Renal pelvis (tissue), 12 donors: ENCODE data around the gene SRP68. TPM values are rescaled to one million over a fixed set of nuclear protein-coding genes. Genes with fewer than 3 reads are reported as not detected.
A peak's percentile ranks its signal among the peaks of the same experiment; 100 is the strongest.

Source experiments
- DNase-seq: peaks from one replicate; pipeline ENCODE4 v3.0.0-alpha.2; 2013
- long read RNA-seq, 16 experiments: transcript quantifications; one replicate each; lab custom pipeline, GENCODE V29; 2026
- polyA plus RNA-seq, 3 donors: library from polyadenylated mRNA; unstranded; fragments of 120-200 nt; gene quantifications; one replicate each; pipeline ENCODE4 v1.2.1, GENCODE V29; 2013; ENCODE audit not compliant: insufficient read length in 3 of 3

The SRP68 gene
- polyA plus RNA-seq: 100 to 1,000 TPM in 2 of 3 donors, 10 to 100 TPM in 1; 97.6 to 109 (median 106) TPM
- long read RNA-seq, donor 1, transcript SRP68-201 (16 exons, 2,649 nt): major isoform, 18 of 20 reads
- long read RNA-seq, donor 1, partial matches to known transcripts: 0 of 20 reads
- long read RNA-seq, donor 1, other reads (novel, unspliced or antisense): 0 of 20 reads
- long read RNA-seq, donor 2, transcript SRP68-201 (16 exons, 2,649 nt): major isoform, 21 of 23 reads
- long read RNA-seq, donor 2, partial matches to known transcripts: 0 of 23 reads
- long read RNA-seq, donor 2, other reads (novel, unspliced or antisense): 0 of 23 reads
- long read RNA-seq, donor 3, transcript SRP68-201 (16 exons, 2,649 nt): major isoform, 17 of 36 reads
- long read RNA-seq, donor 3, partial matches to known transcripts: 19 of 36 reads
- long read RNA-seq, donor 3, other reads (novel, unspliced or antisense): 0 of 36 reads
- long read RNA-seq, donor 4, transcript SRP68-201 (16 exons, 2,649 nt): major isoform, 13 of 20 reads
- long read RNA-seq, donor 4, partial matches to known transcripts: 0 of 20 reads
- long read RNA-seq, donor 4, other reads (novel, unspliced or antisense): 5 of 20 reads
- long read RNA-seq, donor 5, transcript SRP68-201 (16 exons, 2,649 nt): major isoform, 6 of 8 reads
- long read RNA-seq, donor 5, partial matches to known transcripts: 0 of 8 reads
- long read RNA-seq, donor 5, other reads (novel, unspliced or antisense): 0 of 8 reads
- long read RNA-seq, donor 6, transcript SRP68-201 (16 exons, 2,649 nt): major isoform, 13 of 13 reads
- long read RNA-seq, donor 6, partial matches to known transcripts: 0 of 13 reads
- long read RNA-seq, donor 6, other reads (novel, unspliced or antisense): 0 of 13 reads
- long read RNA-seq, donor 7, transcript SRP68-201 (16 exons, 2,649 nt): major isoform, 15 of 20 reads
- long read RNA-seq, donor 7, partial matches to known transcripts: 0 of 20 reads
- long read RNA-seq, donor 7, other reads (novel, unspliced or antisense): 0 of 20 reads
- long read RNA-seq, donor 8, transcript SRP68-201 (16 exons, 2,649 nt): major isoform, 9 of 24 reads
- long read RNA-seq, donor 8, partial matches to known transcripts: 14 of 24 reads
- long read RNA-seq, donor 8, other reads (novel, unspliced or antisense): 0 of 24 reads
- long read RNA-seq, donor 9, transcript SRP68-201 (16 exons, 2,649 nt): major isoform, 20 of 22 reads
- long read RNA-seq, donor 9, partial matches to known transcripts: 0 of 22 reads
- long read RNA-seq, donor 9, other reads (novel, unspliced or antisense): 0 of 22 reads
- long read RNA-seq, donor 10, transcript SRP68-201 (16 exons, 2,649 nt): major isoform, 12 of 12 reads
- long read RNA-seq, donor 10, partial matches to known transcripts: 0 of 12 reads
- long read RNA-seq, donor 10, other reads (novel, unspliced or antisense): 0 of 12 reads
- long read RNA-seq, donor 11, transcript SRP68-201 (16 exons, 2,649 nt): major isoform, 19 of 33 reads
- long read RNA-seq, donor 11, partial matches to known transcripts: 13 of 33 reads
- long read RNA-seq, donor 11, other reads (novel, unspliced or antisense): 0 of 33 reads
- long read RNA-seq, donor 12, transcript SRP68-201 (16 exons, 2,649 nt): major isoform, 29 of 33 reads
- long read RNA-seq, donor 12, partial matches to known transcripts: 0 of 33 reads
- long read RNA-seq, donor 12, other reads (novel, unspliced or antisense): 0 of 33 reads
- long read RNA-seq, donor 13, partial matches to known transcripts: 0 of 4 reads
- long read RNA-seq, donor 13, other reads (novel, unspliced or antisense): 0 of 4 reads
- long read RNA-seq, donor 14: 0 reads
- long read RNA-seq, donor 15: 0 reads
- long read RNA-seq, donor 16, transcript SRP68-201 (16 exons, 2,649 nt): major isoform, 18 of 28 reads
- long read RNA-seq, donor 16, partial matches to known transcripts: 5 of 28 reads
- long read RNA-seq, donor 16, other reads (novel, unspliced or antisense): 0 of 28 reads

GRCh38 chr17:76072148-76072858 is at the start of gene SRP68:
Gene SRP68, minus strand, starts transcription at chr17:76072517. Its CDS starts 26 bp downstream, at chr17:76072491.
- DNase-seq: peak; percentile 92

- DNase-seq: no peak
These were observed 49.7 kb upstream of the SRP68 start for GRCh38 chr17:76121932-76122430.

GRCh38 chr17:76120658-76121008 is 48.3 kb upstream of the SRP68 start:
- DNase-seq: no peak

DNA sequence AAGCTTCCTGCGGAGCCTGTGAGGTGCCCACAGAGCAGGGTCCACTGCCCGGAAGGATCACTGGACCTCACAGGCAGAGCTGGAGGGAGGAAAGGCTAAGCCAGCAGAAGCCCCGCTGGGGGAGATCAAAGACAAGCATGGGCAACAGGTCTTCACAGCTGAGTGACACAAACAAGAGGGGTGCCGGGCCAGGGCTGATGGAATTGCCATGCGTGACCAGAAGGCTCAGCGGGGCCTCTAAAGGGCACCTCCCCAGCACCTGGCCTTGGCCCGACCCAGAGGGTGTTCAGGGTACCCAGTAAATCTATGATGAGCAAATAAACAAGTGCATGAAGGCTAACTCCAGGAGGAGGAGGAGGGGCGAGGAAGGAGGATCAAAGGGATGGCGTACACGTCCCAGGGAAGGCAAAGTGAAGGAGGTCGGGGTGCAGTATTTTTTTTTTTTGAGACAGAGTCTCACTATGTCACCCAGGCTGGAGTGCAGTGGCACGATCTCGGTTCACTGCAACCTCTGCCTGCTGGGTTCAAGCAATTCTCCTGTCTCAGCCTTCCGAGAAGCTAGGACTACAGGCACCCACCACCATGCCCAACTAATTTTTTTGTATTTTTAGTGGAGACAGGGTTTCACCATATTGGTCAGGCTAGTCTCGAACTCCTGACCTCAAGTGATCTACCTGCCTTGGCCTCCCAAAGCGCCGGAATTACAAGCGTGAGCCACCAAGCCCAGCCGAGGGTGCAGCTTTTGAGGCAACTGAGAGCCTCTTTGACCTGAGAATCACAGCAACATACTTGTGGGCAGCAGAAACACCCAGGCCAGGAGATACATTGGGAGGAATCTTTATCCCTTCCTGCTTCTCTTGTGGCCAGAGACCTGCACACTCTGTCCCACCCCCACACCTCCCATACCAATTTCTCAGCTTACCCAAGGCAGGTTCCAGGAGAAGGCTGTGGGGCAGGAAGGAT is 47.4 kb upstream of the SRP68 start:
- no peak for DNase-seq

DNA sequence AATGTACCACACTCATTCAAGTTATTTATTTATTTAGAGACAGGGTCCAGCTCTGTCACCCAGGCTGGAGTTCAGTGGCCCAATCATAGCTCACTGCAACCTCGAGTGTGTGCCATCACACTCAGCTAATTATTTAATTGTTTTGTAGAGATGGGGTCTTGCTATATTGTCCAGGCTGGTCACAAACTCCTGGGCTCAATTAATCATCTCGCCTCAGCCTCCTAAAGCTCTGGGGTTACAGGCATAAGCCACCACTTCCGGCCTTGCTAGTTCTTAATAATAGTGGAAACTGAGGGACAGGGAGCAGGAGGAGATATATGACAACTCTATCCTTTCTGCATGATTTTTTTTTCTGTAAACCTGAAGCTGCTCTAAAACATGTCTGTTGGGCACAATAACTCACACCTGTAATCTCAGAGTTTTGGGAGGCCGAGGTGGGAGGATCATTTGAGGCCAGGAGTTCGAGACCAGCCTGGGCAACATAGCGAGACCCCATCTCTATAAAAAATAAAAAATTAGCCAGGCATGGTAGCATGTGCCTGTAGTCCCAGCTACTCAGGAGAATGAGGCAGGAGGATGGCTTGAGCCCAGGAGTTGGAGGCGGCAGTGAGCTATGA is 42.9 kb upstream of the SRP68 start:
- DNase-seq: no peak

DNA sequence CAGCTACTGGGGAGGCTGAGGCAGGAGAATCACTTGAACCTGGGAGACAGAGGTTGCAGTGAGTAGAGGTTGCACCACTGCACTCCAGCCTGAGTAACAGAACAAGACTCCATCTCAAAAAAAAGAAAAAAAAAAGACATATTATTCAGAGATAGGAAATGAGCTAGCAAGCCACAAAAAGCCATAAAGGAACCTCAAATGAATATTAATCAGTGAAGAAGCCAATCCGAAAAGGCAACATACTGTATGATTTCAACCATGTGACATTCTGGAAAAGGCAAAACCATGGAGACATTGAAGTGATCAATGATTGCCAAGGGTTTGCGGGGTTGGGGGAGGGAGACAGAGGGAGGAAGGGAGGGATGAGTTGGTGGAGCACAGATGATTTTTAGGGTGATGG is 39.6 kb upstream of the SRP68 start:
- no peak for DNase-seq

DNA sequence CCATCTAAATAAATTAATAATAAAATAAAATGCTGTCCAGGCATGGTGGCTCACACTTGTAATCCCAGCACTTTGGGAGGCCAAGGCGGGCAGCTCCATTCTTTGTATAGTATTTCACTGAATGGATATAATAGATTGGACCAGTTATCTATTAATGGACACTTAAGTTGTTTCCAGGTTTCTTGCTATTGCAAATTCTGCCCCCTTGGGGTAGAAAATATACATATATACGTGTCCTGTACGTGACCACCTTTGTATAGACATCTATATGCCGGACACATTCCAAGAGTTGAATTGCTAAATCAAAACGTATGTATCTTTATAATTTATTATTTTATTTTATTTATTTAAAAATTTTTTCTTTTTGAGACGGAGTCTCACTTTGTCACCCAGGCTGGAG is 35.2 kb upstream of the SRP68 start:
- no peak for DNase-seq

- DNase-seq: no peak
These were observed 34.4 kb upstream of the SRP68 start for GRCh38 chr17:76106703-76107102.

- no peak for DNase-seq
These were observed 32.5 kb upstream of the SRP68 start for GRCh38 chr17:76104896-76105231.

GRCh38 chr17:76104140-76104895 is 32.0 kb upstream of the SRP68 start:
- DNase-seq: no peak

DNA sequence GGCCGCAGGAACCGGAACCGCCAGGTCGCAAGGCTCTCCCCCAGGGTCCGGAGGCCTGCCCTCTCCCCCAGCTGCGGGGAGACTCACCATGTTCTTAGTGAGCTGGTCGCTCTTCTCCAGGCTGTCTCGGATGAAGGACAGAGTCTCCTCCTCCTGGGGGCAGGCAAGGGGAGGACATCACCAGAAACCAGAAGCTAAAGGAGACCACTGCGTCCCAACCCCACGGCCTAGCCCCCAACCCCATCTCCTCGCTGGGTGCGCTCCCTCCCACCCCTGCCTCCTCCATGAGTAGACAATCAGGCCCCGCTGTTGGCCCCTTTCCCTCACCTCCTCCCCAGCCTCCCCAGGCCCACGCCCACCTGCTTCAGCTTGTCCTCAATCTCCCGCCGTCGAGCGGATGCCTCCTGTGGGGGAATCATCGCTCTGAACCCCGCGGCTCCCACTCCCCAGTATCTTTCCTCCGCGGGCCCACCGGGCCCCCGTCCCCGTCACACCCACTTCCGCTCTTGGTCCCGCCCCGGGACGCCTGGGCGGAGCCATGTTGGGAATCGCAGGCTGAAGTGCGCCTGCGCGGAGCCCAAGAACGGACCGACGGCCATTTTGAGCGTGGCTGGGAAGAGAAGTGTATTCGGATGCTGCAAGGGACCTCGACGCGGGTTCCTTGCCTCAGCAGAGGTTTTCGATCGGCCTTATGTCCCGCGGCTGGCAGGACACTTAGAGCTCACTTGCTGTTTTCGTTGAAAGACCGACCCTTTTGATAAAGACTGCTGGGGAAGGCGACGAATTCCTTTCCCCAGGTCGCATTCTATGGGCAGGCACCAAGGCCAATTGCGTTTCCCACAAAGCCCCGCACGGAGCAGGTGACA is 31.2 kb upstream of the SRP68 start, which contains the start of gene EXOC7:
TSS of gene EXOC7 (minus strand) at position 514 of the 866 bp plus-strand sequence. CDS start at position 419, 95 bp downstream.
- DNase-seq: peak; percentile 95

DNA sequence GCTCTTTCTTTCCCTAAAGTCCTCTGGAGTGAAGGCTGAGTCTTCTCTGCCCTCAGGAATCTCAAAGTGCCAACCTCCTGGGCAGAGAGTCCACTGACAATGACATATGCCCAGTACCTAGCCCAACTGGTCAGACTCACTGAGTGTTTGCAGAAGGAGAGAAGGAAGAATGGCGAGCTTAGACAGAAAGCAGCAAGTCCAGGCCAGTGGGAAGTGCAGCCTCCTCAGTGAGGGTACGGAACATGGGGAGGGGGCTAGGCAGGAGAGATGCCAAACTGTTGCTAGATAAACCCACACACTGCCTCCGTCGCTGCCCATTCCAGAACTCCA is 30.6 kb upstream of the SRP68 start:
- DNase-seq: no peak

GRCh38 chr17:76097716-76098295 is 25.5 kb upstream of the SRP68 start:
- DNase-seq: no peak

DNA sequence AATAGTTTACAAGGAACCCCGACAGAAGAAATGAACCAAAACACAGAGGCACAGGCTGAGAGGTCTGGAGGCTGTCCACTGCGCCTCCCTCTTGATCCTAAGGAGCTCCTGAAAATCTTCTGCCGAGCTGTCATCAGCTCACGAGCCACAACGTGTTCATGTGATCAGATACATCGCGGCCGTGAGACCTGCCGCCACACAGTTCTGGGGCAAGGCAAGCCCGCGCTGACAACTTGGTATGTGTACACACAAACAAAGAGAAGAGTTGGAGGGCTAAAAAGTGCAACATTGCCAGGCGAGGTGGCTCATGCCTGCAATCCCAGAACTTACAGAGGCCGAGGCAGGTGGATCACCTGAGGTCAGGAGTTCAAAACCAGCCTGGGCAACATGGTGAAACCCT is 23.6 kb upstream of the SRP68 start:
- no peak for DNase-seq

DNA sequence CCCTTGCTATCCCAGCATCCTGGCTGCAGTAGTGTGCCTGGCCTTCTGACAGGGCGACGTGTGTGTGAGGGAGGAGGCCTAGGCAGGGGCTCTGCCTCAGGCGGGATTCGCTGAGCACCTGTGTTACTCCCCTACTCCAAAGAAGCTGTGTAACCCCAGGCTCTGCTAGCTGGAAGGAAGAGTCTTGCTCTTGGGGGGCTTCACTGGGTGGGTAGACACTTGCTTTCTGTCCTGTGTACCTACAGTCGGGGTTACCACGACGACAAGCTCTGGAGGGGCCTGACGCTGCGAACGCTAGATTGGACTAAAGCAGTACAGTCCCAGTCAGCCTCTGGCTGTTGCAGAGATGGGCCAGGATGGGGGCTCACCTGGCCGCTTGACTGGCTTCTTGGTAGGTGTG is 21.7 kb upstream of the SRP68 start:
- no peak for DNase-seq
